ENCODE data around the gene SQSTM1. TPM values are rescaled to one million over a fixed set of nuclear protein-coding genes. Genes with fewer than 3 reads are reported as not detected.

Gene SQSTM1
- total RNA-seq, 1 experiment from 2014 or later, result 100.0 TPM

DNA sequence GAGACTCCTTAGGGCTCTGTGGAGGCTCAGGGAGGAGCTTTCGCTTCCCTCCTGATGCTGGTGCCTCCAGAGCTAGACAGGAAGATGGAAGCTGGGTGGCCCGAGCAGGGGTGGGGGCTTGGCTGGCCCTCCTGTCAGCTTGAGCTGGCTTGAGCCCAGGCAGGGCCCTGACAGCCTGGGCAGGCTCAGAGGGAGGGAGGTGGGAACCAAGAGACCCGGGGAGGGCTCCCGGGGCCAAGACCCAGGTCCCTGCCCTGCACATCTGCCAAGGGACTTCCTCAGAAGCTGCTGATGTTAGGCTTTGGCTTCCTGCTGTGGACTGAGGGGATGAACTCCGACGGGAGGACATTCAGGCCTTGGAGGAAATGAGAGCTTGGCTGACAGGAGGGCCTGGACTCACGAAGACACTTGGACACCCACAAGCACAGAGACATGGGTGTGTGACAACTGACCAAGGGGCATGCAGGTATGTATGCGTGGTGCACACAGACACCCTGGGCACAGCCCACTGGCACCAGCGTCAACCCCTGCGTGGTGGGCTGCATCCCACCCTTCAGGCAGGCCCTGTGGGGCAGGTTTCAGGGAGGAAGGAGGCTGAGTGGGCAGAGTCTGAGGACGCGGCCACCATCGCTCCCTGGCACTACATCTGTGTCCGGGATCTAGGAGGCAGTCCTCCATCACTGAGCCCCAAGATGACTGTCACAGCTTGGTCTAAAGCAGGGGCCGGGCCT, 28.7 kb upstream of the SQSTM1 start:
- H3K4me2 ChIP-seq (ENCODE audit: low read depth, low read length, poor library complexity, severe bottlenecking), result no peak overlapping the region
- H3K79me2 ChIP-seq (ENCODE audit: low read length), result no peaks in the 10 kb centered on the region
- peaks cover 11% of the 10 kb centered on the region for H4K20me1 ChIP-seq (ENCODE audit: insufficient read depth, low read depth, low read length)
- peaks cover 37% of the 10 kb centered on the region for H3K4me1 ChIP-seq (ENCODE audit: low read length)
- no peaks in the 10 kb centered on the region for H3K36me3 ChIP-seq (ENCODE audit: insufficient read depth, low read length)
- H3K9ac ChIP-seq (ENCODE audit: low read length), result no peak overlapping the region
- no peaks in the 10 kb centered on the region for H3K27me3 ChIP-seq (ENCODE audit: low read length)
- H3K9me3 ChIP-seq (ENCODE audit: low read length), result no peaks in the 10 kb centered on the region
- H3K9me2 ChIP-seq (replicated peaks; ENCODE audit: insufficient read depth, low read length), result no peaks in the 10 kb centered on the region
- H3K27ac ChIP-seq (ENCODE audit: low read length), result no peak overlapping the region
- DNase-seq, result no peak
- no peak overlapping the region for H3K4me3 ChIP-seq (ENCODE audit: low read length)
- H2AFZ ChIP-seq (ENCODE audit: low read length), result no peak overlapping the region

DNA sequence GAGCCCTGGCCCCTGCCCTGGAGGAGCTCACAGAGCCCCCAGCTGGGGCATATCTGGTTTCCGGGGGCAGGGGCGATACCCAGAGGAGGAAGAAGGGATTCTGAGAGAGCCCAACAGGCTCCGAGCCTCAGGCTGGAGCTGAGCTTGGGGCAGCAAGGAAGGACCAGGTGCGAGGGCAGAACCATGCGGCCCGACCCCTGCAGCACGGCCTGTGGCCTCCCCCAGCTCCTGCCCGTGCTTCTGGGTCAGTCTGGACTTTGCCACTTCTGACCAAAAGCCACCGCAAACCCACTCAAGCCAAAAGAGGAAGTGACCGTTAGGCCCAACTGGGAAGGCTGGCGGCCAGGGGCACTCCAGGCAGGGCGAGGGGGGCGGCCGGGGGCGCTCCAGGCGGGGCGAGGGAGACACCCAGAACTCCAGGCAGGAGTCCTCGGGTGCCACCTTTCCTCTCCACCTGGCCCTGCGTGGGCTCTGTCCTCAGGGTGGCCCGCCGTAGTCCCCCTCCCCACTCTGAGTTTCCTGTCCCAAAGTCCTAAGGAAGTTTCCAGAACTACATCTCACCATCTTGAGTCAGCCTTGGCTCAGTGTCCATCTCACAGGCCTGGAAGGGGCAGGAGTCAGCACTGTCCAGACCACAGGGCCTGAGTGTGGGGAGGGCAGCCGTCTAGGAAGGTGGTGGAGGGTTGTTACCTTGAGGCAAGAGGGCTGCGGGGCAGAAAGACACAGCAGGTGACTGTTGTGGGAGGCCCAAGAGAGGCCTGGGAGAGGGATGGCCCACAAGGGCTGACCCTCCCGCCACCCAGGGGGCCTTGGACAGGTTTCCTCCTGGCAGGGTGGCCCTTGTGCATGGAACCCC, 27.9 kb upstream of the SQSTM1 start:
- Histone ChIP-seq H3K79me2 (ENCODE audit: low read length) (no peaks in the 10 kb centered on the region), H2AFZ (ENCODE audit: low read length) (no peak overlapping the region), H3K9me3 (ENCODE audit: low read length) (no peaks in the 10 kb centered on the region), H3K4me2 (ENCODE audit: low read depth, low read length, poor library complexity, severe bottlenecking) (no peak overlapping the region), H3K4me3 (ENCODE audit: low read length) (no peak overlapping the region), H3K27ac (ENCODE audit: low read length) (no peak overlapping the region), H3K9ac (ENCODE audit: low read length) (no peak overlapping the region), H3K27me3 (ENCODE audit: low read length) (no peaks in the 10 kb centered on the region), H4K20me1 (ENCODE audit: insufficient read depth, low read depth, low read length) (peaks cover 11% of the 10 kb centered on the region), H3K36me3 (ENCODE audit: insufficient read depth, low read length) (no peaks in the 10 kb centered on the region), H3K9me2 (replicated peaks; ENCODE audit: insufficient read depth, low read length) (no peaks in the 10 kb centered on the region), H3K4me1 (ENCODE audit: low read length) (peaks cover 37% of the 10 kb centered on the region)
- no peak for DNase-seq

DNA sequence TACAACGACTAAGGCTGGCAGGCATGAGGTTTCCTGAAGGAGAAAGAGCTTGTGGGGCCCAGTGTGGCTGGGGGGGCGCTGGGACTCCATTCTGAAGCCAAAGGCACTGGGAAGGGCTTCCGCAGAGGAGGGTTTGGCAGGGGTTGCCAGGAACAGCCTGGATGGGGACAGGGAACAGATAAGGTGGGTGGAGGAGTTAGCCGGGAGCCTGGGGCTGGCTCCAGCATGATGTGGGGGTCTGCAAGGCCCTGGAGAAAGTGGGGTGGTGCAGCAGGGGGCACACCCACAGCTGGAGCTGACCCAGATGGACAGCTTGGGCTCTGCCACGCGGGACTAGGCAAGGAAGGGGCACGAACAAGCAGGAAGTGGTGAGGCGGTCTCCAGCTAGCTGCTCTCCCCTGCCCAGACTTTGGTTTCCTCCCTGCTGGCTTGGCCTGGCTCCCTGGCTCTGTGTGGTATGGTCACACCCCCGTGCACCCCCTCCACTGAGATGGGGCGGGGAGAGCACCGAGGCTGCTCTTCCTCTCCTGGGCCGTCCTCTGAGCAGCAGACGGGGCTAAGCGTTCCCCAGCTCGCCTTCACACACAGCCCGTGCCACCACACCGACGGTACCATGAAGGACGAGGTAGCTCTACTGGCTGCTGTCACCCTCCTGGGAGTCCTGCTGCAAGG, 27.1 kb upstream of the SQSTM1 start, which contains the start of gene LTC4S:
Gene LTC4S (plus strand): TSS at position 519 of the 672 bp plus-strand sequence. CDS start 95 bp downstream, at position 614.
- 0 out of 2 replicates have a peak within 1 kb of the TSS, but pooled peaks have one; percentile 7 for H3K9ac ChIP-seq (ENCODE audit: low read length)

DNA sequence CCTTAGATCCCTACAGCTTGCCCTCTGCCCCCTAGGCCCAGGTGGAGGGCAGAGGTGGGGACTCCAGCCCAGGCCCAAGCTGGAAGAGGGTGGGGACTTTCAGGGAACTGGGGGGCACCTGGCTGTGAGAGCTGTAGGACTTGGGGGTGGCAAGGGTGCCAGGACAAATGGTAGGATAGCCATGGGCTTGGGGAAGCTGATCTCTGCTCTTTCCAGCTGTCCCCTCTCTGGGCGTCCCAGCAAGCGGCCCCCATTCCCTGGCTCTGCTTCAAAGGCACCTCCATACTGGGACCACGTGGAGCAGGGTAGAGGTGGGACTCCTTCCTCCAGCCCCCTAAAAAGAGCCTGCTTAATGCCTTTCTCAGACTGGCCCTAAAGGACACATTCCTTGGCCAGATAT, 26.5 kb upstream of the SQSTM1 start:
- no peak overlapping the region for H3K4me3 ChIP-seq (ENCODE audit: low read length)
- no peaks in the 10 kb centered on the region for H3K36me3 ChIP-seq (ENCODE audit: insufficient read depth, low read length)
- H2AFZ ChIP-seq (ENCODE audit: low read length), result no peak overlapping the region
- no peak for DNase-seq
- H4K20me1 ChIP-seq (ENCODE audit: insufficient read depth, low read depth, low read length), result peaks cover 11% of the 10 kb centered on the region
- no peak overlapping the region for H3K4me2 ChIP-seq (ENCODE audit: low read depth, low read length, poor library complexity, severe bottlenecking)
- H3K9me3 ChIP-seq (ENCODE audit: low read length), result no peaks in the 10 kb centered on the region
- H3K9me2 ChIP-seq (replicated peaks; ENCODE audit: insufficient read depth, low read length), result no peaks in the 10 kb centered on the region
- H3K27me3 ChIP-seq (ENCODE audit: low read length), result no peaks in the 10 kb centered on the region
- peaks cover 34% of the 10 kb centered on the region for H3K4me1 ChIP-seq (ENCODE audit: low read length)
- no peak overlapping the region for H3K9ac ChIP-seq (ENCODE audit: low read length)
- no peaks in the 10 kb centered on the region for H3K79me2 ChIP-seq (ENCODE audit: low read length)
- H3K27ac ChIP-seq (ENCODE audit: low read length), result no peak overlapping the region

More for the DNA sequence above, 27.1 kb upstream of the SQSTM1 start, which contains the start of gene LTC4S:
- Histone ChIP-seq H3K9me3 (ENCODE audit: low read length) (no peaks in the 10 kb centered on the region), H3K4me1 (ENCODE audit: low read length) (peaks cover 34% of the 10 kb centered on the region), H3K36me3 (ENCODE audit: insufficient read depth, low read length) (no peaks in the 10 kb centered on the region), H3K4me3 (ENCODE audit: low read length) (no peak within 1 kb of the TSS), H3K27ac (ENCODE audit: low read length) (no peak within 1 kb of the TSS), H4K20me1 (ENCODE audit: insufficient read depth, low read depth, low read length) (peaks cover 11% of the 10 kb centered on the region), H3K9me2 (replicated peaks; ENCODE audit: insufficient read depth, low read length) (no peaks in the 10 kb centered on the region), H3K27me3 (ENCODE audit: low read length) (no peaks in the 10 kb centered on the region), H3K4me2 (ENCODE audit: low read depth, low read length, poor library complexity, severe bottlenecking) (peak within 1 kb of the TSS; percentile 72), H2AFZ (ENCODE audit: low read length) (no peak within 1 kb of the TSS), H3K79me2 (ENCODE audit: low read length) (no peaks in the 10 kb centered on the region)
- peak; percentile 68 for DNase-seq

DNA sequence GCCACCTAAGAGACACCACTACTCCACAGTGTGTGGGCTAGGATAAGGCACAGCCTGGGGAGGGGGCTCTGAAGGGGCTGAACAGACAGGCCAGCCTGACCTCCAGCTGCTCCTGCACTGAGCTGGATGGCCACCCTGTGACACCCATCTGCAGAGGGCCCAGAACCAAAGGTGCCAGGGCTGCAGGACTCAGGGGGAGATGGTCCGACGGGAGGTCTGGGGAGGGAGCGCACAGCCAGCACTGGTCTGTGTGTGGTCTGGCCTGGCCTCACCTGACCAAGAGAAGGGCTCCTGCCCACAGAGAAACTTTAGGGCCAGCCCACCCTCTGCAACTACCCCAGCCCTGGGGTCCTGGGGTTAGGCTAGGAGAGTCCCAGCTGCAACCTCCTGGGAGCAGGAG, 26.1 kb upstream of the SQSTM1 start:
- Histone ChIP-seq H2AFZ (ENCODE audit: low read length) (no peak overlapping the region), H3K36me3 (ENCODE audit: insufficient read depth, low read length) (no peaks in the 10 kb centered on the region), H4K20me1 (ENCODE audit: insufficient read depth, low read depth, low read length) (peaks cover 11% of the 10 kb centered on the region), H3K9me2 (replicated peaks; ENCODE audit: insufficient read depth, low read length) (no peaks in the 10 kb centered on the region), H3K27ac (ENCODE audit: low read length) (no peak overlapping the region), H3K4me1 (ENCODE audit: low read length) (peaks cover 34% of the 10 kb centered on the region), H3K4me3 (ENCODE audit: low read length) (no peak overlapping the region), H3K9me3 (ENCODE audit: low read length) (no peaks in the 10 kb centered on the region), H3K9ac (ENCODE audit: low read length) (no peak overlapping the region), H3K27me3 (ENCODE audit: low read length) (no peaks in the 10 kb centered on the region), H3K79me2 (ENCODE audit: low read length) (no peaks in the 10 kb centered on the region), H3K4me2 (ENCODE audit: low read depth, low read length, poor library complexity, severe bottlenecking) (peak overlapping the region; percentile 72)
- no peak for DNase-seq

DNA sequence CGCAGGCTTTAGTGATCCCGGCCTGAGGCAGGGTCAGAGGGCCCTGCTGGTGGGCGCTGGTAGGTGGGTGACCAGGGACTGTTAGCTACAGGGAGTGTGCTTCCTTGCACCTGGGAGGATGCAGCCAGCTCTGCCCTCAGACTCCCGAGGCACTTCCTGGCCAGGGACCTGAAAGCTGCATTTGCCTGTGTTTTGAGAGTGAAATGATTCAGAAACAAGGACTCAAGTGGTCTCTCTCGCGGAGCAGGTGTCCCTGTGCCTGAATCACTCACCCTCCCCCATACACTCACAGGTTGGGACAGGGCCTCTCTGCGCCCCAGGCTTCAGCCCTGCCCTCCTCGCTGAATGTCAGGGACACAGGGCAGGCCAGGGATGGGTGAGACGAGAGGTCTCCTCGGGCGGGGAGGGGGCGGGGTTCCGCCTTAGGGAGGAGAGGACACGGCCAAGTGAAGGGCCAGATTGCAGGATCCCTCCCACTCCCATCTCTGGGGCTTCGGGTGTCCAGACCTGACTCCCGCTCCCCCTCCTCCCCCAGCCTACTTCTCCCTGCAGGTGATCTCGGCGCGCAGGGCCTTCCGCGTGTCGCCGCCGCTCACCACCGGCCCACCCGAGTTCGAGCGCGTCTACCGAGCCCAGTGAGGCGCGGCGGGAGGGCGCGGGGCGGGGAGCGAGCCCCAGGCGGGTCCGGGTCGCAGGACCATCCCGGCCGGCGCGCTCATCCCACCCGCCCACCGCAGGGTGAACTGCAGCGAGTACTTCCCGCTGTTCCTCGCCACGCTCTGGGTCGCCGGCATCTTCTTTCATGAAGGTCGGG, 25.4 kb upstream of the SQSTM1 start:
- Histone ChIP-seq H3K27ac (ENCODE audit: low read length) (no peak overlapping the region), H3K4me2 (ENCODE audit: low read depth, low read length, poor library complexity, severe bottlenecking) (peak overlapping the region; percentile 72), H3K4me3 (ENCODE audit: low read length) (peak overlapping the region; percentile 71), H2AFZ (ENCODE audit: low read length) (no peak overlapping the region), H3K27me3 (ENCODE audit: low read length) (no peaks in the 10 kb centered on the region), H3K36me3 (ENCODE audit: insufficient read depth, low read length) (no peaks in the 10 kb centered on the region), H3K9ac (ENCODE audit: low read length) (peak overlapping the region; percentile 76), H4K20me1 (ENCODE audit: insufficient read depth, low read depth, low read length) (peaks cover 11% of the 10 kb centered on the region), H3K79me2 (ENCODE audit: low read length) (no peaks in the 10 kb centered on the region), H3K9me3 (ENCODE audit: low read length) (no peaks in the 10 kb centered on the region), H3K9me2 (replicated peaks; ENCODE audit: insufficient read depth, low read length) (no peaks in the 10 kb centered on the region), H3K4me1 (ENCODE audit: low read length) (peaks cover 34% of the 10 kb centered on the region)
- DNase-seq, result peak; percentile 74

DNA sequence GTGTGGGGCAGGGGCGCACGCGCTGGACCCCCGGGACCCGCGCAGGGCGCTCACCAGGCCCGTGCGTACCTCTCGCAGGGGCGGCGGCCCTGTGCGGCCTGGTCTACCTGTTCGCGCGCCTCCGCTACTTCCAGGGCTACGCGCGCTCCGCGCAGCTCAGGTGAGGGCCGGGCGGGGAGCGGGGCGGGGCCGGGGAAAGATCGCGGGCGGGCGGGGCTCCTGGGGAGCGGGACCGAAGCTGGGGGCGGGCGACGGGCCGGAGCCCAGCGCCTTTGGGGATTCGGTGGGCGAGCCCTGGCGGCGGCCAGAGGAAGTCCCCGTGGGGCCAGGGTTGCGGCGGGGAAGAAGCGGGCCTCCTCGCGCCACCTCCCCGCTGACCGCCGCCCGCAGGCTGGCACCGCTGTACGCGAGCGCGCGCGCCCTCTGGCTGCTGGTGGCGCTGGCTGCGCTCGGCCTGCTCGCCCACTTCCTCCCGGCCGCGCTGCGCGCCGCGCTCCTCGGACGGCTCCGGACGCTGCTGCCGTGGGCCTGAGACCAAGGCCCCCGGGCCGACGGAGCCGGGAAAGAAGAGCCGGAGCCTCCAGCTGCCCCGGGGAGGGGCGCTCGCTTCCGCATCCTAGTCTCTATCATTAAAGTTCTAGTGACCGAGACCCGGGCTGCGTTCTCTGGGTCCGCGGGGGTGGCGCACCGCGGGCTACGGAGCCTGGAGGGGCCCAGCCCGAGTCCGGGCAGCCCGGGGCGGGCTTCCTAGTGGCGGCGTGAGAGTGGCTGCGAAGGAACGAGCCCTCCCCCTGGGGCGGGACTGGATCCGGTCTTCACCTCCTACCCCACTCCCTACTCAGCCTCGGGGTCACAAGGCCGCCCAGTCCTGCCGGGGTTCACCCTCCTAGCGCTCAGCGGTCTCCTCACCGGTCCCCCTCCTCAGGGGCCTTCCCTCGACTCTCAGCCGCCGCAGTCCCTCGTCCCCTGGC, 24.6 kb upstream of the SQSTM1 start:
- no peak overlapping the region for H3K27ac ChIP-seq (ENCODE audit: low read length)
- peak overlapping the region; percentile 16; the same call in 1 of the 2 replicates for H2AFZ ChIP-seq (ENCODE audit: low read length)
- H4K20me1 ChIP-seq (ENCODE audit: insufficient read depth, low read depth, low read length), result peaks cover 11% of the 10 kb centered on the region

More for the DNA sequence above, 24.6 kb upstream of the SQSTM1 start:
- peak; percentile 88 for DNase-seq
- peak overlapping the region; percentile 76 for H3K9ac ChIP-seq (ENCODE audit: low read length)
- no peaks in the 10 kb centered on the region for H3K36me3 ChIP-seq (ENCODE audit: insufficient read depth, low read length)
- H3K27me3 ChIP-seq (ENCODE audit: low read length), result no peaks in the 10 kb centered on the region
- H3K4me3 ChIP-seq (ENCODE audit: low read length), result peak overlapping the region; percentile 71
- H3K79me2 ChIP-seq (ENCODE audit: low read length), result no peaks in the 10 kb centered on the region
- no peaks in the 10 kb centered on the region for H3K9me2 ChIP-seq (replicated peaks; ENCODE audit: insufficient read depth, low read length)
- peak overlapping the region; percentile 72 for H3K4me2 ChIP-seq (ENCODE audit: low read depth, low read length, poor library complexity, severe bottlenecking)
- peaks cover 34% of the 10 kb centered on the region for H3K4me1 ChIP-seq (ENCODE audit: low read length)
- no peaks in the 10 kb centered on the region for H3K9me3 ChIP-seq (ENCODE audit: low read length)
